HG02678 (cell line): ENCODE data around the gene SLC2A11.
A peak's percentile ranks its signal among the peaks of the same experiment; 100 is the strongest.
"Not testable (repeated sequence)": the region's sequence is repeated elsewhere in the genome, so short reads cannot be mapped to it uniquely, and the experiment has no call there.

ENCODE experiments used
- ATAC-seq: cut with Tn5 transposase; IDR thresholded peaks from one replicate; pipeline ENCODE4 v1.9.1; 2021; ENCODE audit warnings: mild to moderate bottlenecking, moderate library complexity; ENCODE audit not compliant: unreplicated experiment

Gene SLC2A11

DNA sequence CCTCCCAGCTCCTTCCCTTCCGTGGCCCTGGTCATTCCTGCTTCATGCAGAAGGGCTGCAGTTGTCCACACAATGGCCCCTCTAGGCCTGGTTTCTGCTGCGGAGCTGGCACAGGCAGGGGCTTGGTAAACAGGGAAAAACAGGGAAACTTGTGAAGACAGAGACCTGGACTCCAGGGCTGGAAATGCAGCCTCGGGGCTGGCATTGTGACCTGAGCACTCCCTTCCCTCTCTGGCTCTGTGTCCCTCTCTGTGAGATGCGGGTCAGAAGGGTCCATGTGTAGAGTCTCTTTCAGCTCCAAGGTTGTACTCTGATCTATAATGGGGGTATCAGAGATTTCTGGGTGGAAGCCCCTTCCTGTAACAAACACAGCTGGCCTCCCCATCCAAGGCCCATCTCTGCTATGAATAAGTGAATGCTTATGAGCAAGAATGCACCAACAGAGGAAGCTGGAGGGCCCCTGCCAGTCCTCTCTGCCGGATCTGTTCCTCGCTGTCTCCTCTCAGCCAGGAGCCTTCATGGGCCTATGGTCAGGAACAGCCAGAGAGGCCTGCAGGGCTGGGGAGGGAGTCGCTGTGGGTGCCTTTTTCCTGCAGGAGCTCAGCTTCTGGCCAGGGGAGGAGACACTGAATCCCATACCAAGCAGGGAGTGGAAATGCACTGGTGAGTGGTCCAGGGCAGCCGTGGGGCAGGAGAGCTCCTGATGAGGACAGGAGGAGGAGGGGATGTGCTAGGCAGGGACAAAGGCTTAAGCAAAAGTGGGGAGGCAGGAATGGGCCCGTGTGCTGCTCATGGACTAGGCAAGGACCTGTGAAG, 12.2 kb upstream of the SLC2A11 start:
- no peak for ATAC-seq

DNA sequence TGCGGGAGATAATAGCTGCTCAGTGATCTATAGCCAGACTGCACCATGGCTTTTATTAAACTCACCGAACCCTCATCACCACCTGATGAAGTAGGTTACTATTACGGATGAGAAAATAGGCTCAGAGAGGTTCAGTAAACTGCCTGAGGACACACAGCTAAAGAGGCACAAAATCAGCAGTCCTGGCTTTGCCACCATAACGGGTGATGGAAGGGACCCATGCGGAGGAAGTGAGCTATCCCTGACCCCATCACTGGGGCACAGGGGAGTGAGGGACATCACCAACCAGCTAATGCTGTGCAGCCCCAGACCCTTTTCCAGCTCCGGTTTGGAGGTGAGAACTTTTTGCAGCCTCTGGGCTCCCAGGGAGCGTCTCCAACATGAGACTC, 11.6 kb upstream of the SLC2A11 start:
- no peak for ATAC-seq

DNA sequence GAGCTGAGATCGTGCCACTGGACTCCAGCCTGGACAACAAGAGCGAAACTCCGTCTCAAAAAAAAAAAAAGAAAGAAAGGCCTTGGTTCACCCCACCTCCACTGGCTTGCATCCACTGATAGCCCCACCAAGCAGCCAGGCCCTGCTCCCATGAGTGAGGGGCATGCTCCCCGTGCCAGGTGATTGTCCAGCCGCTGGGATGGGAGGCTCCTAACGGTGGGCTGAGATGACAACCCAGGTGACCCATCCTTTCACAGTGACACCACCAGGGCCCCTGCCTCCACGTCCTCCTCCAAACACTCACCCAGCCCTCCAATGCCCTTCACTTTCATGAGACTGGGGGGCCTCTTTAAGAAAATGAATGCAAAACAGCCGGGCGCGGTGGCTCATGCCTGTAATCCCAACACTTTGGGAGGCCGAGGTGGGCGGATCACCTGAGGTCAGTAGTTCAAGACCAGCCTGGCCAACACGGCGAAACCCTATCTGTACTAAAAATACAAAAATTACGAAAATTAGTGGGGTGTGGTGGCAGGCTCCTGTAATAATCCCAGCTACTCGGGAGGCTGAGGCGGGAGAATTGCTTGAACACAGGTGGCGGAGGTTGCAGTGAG, 10.3 kb upstream of the SLC2A11 start:
- no peak for ATAC-seq

DNA sequence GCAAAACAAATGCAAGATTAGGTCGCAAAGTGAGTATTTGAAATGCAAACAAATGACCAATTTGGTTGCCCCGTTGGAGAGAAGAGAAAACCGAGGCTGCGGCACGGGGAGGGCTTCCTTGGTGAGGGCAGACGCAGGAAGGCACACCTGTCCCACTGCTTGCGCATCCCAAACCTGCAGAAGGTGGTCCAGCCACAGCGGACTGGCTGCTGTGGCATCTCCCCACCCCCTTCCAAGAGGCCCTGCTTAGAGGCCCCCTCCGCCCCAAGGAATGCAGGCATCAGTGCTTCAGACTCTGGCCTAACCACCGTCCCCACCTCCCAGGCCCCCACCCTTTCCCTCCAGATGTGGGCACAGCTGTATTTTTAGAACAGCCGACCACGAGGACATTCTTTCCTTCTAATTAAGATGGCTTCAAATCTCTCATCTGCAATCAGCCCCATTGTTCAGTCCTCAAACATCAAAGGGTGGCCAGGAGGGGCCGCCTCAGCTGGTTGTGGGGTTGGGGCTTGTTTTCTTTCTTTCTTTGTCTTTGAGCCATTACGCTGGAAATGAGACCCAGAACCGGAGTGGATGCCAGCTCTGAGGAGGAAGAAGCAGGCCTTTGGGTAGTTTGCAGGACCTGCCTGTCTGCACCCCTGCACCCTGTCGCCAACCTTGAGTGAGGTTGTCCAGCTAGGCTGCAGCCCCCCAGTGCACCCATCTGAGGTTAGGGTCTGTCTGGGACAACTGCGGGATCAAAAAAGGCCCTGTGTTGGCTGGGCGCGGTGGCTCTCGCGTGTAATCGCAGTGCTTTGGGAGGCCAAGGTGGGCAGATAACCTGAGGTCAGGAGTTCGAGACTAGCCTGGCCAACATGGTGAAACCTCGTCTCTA, 9.4 kb upstream of the SLC2A11 start:
- ATAC-seq, result no peak

DNA sequence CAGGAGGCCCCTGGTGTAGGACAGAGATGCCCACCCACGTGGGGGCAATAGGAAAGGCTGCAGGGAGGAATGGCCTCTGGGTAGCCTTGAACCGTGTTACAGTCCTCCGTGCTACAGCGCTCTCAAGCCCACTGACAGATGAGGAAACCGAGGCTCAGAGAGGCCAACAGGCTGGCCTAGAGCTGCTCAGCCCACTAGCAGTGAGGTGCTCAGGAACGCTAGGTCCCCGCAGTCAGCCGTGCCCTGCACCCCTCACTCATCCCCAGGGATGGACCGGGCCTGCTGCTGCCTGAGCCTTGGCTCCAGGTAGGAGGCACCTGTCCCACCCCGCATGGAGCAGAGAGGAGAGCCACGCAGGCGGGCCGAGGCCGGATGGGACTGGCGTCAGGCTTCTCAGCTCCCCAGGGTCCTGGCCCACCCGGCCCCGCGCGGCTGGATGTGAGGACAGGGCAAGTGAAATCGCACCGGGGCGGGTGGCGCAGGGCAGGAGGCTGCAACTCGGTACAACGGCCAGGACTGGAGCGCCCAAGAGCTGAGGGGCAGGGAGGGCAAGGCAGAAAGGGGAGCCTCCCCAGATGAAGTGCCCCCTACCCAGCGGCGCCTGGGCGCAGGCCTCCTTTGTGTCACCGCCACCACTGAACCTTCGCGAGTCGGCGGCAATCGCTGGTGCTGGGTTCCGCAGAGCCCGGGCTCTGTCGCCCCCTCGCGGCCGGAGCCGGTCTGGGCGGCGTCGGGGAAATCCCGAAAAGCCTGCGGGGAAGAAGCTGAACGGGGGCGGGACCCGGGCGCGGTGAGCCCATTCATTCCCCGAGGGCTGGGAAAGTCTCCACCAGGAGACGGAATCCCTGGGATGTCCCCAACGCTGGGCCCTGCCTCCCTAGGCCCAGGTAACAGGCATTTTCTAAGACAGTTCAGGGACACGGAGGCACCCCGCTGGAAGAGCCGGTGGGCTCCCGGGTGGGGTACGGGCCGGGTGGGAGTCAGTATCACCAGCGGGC, 8.4 kb upstream of the SLC2A11 start:
- no peak for ATAC-seq

DNA sequence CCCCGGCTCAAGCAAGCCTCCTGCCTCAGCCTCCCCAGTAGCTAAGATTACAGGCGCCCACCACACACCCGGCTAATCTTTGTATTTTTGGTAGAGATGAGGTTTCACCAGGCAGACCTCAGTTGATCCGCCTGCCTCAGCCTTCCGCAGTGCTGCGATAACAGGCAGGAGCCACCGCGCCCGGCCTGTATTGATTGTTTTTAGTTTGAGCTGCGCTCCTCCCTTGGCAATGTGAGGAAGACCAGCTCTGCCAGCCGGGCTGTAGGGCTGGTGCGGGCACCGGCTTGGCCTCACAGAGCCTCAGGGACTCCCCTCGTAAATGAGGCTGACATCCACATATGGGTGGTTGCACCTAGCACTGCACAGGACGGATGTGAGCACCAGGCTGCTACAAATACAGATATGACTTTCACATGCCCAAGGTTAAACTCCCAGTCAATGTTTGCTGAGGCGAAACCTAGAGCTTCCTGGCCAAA, 7.5 kb upstream of the SLC2A11 start:
- peak; percentile 61 for ATAC-seq

DNA sequence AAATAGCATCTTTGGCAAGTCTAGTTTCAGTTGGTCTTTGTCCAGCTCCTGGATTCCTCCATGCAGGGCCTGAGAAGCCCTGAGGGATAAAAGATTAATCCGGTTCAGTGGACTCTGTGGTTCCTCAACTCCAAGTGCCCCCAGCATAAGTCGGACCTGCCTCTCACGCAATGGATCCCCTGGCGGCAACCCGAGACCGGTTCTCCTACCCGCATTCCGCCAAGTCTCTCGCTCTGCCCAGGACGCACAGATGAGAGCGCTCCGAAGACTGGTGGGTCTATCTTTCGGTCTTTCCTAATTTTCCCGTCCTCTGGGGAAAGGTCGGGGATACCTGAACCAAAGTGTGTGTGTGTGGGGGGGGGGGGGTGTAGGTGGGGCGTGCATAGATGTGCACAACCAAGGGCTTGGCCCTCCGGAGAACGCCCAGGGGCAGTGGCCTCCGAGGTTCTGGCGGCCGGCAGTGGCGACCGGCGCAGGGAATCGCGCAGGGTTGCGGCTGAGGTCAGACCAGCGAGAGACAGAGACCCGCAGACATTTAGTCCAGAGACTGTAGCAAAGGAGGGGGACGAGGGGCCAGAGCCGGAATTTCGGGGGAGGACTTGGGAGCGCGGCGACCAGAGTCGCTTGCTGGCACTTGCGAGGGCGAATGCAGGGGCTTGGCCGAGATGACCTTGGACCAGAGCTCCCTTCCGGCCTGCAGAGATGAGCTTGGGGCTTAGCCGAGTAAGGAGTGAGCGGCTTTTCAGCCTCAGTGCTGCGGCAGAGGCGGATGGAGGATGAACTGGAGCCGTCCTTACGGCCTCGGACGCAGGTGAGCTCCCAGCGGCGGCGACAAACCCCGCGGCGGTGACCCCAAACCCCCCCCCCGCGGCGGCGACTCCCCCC, 712 bp upstream of the SLC2A11 start:
- ATAC-seq, result peak; percentile 40

DNA sequence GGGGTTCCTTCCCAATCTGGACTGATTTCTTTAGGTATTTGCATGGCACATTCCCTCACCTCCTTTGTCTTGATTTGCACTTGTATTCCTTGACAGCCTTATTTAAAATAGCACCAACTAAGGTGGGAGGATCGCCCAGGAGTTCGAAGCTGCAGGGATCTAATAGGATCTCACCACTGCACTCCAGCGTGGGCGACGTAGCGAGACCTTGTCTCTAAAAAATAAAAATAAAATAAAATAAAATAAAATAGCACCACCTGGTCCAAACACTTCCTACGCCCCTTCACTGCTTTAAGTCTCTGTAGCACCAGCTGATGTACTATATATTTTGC, 775 bp downstream of the SLC2A11 start:
- ATAC-seq, result no peak

DNA sequence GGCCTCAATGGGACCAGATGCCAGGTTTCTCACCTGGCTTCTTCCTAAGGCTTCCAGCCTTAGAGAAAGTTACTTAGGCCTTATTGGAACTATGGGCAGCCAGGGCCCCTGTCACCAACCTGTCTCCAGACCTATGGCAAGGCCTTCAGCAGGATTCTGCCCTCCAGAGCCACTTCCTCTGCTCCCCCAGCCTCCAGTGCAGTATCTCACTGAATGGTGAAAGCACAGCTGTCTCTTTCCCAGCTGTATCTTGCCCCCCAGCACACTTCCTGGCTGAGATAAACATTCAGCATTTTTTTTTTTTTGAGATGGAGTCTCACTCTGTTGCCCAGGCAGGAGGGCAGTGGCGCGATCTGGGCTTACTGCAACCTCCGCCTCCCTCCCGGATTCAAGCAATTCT, 1.5 kb downstream of the SLC2A11 start:
- ATAC-seq, result no peak

DNA sequence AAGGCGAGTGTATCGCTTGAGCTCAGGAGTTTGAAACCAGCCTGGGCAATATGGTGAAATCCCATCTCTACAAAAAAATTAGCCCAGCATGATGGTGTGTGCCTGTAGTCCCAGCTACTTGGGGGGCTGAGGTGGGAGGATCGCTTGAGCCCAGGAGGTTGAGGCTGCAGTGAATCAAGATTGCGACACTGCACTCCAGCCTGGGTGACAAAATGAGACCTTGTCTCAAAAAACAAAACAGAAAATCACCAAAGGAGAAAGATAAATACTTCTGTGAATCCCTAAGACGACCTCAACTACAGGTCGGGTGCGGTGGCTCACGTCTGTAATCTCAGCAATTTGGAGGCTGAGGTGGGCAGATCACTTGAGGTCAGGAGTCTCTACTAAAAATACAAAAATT, 2.5 kb downstream of the SLC2A11 start:
- ATAC-seq, result not testable (repeated sequence)

DNA sequence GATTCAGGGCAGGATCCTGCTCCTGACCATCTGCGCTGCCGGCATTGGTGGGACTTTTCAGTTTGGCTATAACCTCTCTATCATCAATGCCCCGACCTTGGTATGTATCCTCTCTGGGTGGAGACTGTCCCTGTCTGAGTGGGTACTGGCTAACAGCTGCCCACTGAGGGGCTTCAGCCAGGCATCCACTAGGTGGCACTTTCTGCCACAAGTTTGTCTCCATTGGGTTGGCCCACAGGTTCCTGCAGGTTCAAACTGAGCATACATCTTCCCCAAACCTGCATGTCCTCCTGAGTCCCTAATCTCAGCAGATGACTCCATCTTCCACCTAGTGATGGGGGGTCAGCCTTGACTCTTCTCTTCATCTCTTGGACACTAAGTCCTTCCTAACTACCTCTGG, 4.4 kb downstream of the SLC2A11 start:
- ATAC-seq, result no peak

DNA sequence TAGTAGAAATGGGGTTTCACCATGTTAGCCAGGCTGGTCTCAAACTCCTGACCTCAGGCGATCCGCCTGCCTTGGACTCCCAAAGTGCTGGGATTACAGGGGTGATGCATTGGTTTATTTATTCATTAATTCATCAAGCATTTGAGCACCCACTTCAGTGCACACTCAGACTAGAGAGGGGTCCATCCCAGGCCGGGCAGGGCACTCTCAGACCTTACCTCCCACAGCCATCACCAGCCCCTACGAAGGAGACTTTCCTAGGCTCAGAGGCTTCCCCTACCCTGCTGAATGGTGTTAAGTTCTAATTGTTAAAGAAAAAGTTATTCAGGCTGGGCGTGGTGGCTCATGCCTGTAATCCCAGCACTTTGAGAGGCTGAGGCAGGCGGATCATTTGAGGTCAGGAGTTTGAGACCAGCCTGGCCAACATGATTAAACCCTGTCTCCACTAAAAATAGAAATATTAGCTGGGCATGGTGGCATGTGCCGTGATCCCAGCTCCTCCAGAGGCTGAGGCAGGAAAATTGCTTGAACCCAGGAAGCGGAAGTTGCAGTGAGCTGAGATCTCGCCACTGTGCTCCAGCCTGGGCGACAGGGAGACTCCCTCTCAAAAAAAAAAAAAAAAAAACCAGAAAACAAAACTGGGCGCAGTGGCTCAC, 7.0 kb downstream of the SLC2A11 start:
- ATAC-seq, result not testable (repeated sequence)

DNA sequence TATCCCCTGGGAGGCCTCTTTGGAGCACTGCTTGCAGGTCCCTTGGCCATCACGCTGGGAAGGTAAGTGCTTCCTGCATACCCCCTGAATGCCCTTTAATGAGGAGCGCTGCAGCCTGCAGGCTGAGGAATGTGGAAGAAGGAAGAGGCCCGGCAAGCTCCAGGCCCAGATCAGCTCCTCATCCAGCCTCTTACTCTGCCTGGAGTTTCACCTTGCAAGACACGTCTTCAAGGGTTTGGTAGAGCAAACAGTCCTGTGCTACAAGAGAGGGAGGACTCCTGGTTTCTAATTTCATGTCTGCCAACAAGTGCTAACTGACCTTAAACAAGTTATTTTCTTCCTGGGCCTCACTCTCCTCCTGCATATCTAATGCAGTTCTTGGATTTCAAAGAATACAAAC, 10.9 kb downstream of the SLC2A11 start:
- ATAC-seq, result no peak

DNA sequence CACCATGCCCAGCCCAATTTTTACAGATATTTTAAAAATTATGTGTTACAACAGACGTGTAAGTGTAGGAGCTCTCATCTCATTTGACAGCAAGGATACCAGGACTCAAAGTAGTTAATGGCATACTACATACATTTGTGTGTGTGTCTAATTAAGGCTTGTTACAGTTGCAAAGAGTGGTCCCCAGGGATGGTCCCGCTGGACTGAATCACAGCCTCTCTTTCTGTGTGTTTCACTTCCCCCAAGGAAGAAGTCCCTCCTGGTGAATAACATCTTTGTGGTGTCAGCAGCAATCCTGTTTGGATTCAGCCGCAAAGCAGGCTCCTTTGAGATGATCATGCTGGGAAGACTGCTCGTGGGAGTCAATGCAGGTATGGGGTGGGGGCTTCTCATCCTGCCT, 17.2 kb downstream of the SLC2A11 start:
- no peak for ATAC-seq

DNA sequence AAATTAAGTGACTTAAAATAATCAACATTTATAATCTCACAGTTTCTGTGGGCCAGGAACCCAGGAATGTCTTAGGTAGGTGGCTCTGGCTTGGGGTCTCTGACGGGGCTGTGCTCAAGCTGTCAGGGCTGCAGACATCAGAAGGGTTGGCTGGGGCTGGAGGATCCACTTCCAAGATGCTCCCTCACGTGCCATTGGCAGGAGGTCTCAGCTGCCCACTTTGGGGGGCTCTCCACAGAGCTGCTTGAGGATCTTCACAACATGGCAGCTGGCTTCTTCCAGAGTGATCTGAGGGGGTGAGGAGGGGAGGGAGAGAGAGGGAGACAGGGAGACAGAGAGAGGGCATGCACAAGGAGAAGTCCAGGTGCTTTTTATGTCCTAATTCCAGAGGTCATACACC, 18.1 kb downstream of the SLC2A11 start:
- no peak for ATAC-seq

DNA sequence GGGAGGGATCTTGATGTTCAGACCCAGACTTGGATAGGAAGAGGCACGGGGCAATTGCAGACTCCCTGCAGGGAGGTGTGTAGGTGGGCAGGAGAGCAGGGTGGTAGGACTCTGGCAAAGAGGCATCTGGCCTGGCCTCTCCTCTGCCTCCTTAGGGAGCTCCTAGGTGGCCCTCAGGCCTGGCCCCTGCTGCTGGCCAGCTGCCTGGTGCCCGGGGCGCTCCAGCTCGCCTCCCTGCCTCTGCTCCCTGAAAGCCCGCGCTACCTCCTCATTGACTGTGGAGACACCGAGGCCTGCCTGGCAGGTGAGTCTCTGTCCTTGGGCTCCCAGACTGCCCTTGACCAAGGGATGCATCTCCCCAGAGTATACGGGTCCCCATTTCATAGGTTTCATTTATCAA, 19.9 kb downstream of the SLC2A11 start:
- no peak for ATAC-seq

DNA sequence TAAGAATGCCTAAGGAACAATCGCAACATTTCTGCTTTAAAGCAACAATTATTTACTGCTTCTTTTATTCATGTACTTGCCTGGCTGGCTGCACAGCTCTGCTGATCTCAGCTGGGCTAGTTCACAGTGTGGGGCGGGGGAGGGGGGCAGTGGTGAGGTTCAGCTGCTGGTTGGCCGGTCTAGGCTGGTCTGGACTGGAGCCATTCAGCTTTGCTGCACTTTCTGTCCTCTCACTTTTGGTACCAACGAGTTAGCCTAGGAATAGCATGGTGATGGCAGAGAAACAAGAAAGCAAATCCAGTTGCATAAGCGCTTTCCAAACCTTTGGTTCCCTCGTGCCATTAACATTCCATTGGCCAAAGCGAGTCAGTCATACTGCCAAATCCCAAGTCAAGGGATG, 20.5 kb downstream of the SLC2A11 start:
- ATAC-seq, result no peak

DNA sequence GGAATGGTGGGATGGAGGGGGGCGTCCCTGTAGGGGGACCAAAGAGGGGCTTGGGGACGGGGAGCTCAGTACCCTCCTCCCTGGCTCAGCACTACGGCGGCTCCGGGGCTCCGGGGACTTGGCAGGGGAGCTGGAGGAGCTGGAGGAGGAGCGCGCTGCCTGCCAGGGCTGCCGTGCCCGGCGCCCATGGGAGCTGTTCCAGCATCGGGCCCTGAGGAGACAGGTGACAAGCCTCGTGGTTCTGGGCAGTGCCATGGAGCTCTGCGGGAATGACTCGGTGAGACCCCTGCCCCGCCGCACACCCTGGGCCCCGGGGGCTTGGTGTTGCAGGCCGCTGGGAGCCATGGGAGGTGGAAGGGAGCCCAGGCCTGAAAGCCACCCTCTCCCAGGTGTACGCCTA, 24.7 kb downstream of the SLC2A11 start:
- ATAC-seq, result no peak

DNA sequence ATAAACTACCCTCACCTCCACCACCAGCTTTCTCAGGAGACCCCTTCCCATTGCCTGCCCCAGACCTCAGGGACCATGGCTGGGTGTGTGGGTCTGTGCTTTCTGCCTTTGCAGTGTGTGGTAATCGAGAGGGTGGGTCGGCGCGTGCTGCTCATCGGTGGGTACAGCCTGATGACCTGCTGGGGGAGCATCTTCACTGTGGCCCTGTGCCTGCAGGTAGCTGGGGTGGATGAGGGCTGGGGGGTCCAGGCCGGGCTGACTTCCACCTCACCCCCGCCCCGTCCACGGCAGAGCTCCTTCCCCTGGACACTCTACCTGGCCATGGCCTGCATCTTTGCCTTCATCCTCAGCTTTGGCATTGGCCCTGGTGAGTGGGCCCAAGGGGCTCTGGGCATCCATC, 26.0 kb downstream of the SLC2A11 start:
- no peak for ATAC-seq
